HTERT RPE-1 (cell line): Measurements from ENCODE around the gene ALG1.

ENCODE experiments used
- in situ Hi-C: fragments of 300-500 bp; cut with MboI; formaldehyde crosslinking; loops from 4 replicates; pipeline ENCODE4 v1.14.3; 2020; ENCODE audit warnings: low sequenced_read_pairs

Gene ALG1, protein sequence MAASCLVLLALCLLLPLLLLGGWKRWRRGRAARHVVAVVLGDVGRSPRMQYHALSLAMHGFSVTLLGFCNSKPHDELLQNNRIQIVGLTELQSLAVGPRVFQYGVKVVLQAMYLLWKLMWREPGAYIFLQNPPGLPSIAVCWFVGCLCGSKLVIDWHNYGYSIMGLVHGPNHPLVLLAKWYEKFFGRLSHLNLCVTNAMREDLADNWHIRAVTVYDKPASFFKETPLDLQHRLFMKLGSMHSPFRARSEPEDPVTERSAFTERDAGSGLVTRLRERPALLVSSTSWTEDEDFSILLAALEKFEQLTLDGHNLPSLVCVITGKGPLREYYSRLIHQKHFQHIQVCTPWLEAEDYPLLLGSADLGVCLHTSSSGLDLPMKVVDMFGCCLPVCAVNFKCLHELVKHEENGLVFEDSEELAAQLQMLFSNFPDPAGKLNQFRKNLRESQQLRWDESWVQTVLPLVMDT

DNA sequence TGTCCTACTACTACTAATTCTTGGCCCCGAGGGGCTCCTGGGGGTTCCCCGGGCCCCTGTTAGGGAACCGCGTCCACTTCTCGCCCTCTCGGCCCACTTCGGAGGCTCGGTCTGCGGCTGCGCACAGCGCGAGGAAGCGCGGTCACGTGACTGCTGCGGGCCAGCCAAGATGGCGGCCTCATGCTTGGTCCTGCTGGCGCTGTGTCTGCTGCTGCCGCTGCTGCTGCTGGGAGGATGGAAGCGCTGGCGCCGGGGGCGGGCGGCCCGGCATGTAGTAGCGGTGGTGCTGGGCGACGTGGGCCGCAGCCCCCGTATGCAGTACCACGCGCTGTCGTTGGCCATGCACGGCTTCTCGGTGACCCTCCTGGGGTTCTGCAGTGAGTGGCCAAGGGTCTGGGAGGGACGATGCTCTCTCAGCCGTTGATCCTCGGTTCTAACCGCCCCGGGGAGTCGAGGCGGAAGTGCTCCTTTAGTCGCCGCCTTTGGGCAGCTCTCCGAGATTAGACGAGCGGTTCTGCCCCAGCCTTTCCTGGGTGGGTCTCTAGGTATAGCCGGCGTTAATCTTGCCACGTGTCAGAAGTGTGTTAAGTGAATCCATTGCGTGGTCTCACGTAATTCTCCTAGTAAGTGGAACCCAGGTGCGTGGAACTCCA is at the start of gene ALG1:
TSS of gene ALG1 (plus strand) at position 163 of the 653 bp plus-strand sequence. CDS start at position 170, 7 bp downstream.
- in situ Hi-C loops, result no loop called here

DNA sequence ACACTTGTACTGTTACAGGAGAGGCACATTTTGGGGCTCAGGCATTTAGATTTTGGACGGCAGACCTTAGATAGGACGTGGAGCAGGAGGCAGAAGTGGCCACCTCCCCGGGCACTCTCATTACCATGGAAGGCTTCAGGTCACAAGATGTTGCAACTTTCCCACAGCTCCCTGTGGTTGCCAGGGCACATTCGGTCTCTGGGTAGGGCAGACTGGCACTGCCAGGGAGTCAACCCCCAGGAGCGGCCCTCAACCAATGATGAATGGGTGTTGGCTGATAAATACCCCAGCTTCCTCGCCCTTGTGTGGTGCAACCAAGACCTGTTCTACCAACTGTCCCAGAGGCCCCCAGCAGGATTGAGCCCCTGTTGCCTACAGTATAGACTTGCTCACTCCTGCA is 49.1 kb upstream of the ALG1 start:
- in situ Hi-C loops, result no loop called here

DNA sequence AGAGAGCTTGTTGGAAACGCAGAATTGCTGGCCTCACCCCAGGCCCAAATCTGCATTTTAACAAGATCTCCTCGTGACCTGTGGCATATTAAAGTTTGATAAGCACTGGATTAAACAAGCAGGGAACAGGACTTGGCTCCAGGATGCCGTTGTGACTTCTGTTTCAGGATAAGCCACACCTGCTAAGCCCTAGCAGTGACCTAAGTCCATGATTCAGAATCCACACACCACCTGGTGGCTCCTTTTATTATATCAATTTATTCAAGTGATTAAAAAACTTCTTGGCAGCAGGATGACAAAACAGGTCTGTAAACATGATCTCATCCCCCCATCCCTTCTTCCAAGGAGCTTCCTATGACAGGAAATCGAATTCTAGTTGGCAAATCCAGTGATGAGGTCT is 47.0 kb upstream of the ALG1 start:
- in situ Hi-C loops, result no loop called here

DNA sequence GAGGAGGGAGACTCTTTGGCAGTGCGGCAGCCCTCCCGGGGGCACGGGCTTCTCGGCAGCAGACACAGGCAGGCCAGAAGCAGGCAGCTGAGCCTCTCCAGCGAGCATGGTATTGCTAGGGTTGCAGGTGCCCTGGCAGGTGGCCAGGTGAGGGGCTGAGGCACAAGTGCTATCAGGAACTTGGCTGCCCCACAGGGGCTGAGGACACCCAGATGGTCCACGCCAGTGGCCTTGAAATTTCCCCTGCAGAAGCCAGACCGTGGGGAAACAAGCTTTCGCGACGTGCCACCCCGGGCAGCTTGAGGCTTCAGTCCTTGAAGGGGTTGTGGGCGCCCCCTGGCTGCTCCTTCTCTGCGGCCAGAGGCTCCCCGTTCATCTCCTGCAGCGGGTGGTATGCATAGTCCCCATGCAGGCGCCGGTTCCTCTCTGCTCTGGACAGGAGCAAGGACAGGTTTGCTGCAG is 46.4 kb upstream of the ALG1 start:
- in situ Hi-C loops, result no loop called here

DNA sequence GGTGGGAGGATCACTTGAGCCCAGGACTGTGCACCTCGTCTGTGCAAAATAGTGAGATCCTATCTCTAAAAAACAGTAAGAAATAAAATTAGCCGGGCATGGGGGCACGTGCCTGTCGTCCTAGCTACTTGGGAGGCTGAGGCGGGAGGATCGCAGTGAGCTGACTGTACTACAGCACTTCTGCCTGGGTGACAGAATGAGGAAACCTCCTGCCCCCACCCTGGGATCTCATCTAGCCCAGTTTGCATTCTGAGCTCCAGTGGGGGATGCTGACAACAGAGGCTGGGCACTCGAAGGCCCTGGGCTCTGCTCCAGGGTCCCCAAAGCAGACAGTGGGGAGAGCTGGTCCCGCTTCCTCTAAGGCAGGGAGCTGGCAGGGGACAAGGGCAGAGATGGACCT is 45.0 kb upstream of the ALG1 start:
- in situ Hi-C loops, result no loop called here

DNA sequence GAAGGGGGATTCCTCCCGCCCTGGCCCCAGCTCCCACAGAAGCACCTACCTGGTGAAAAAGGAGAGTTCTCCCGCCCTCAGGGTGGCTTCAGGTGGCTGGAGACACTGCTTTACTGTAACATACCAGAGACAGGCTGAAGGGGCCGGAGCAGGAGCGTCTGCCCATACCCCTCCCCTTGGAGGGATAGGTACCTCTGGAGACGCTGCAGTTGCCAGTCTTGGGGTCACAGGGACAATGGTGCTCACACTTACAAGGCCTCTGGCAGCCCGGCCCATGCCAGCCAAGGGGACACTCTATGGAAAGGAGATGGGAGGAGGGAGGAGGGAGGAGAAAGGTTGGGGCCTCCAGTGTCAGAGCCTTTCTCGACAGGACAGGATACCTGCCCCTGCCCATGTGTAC is 44.6 kb upstream of the ALG1 start:
- in situ Hi-C loops, result no loop called here

DNA sequence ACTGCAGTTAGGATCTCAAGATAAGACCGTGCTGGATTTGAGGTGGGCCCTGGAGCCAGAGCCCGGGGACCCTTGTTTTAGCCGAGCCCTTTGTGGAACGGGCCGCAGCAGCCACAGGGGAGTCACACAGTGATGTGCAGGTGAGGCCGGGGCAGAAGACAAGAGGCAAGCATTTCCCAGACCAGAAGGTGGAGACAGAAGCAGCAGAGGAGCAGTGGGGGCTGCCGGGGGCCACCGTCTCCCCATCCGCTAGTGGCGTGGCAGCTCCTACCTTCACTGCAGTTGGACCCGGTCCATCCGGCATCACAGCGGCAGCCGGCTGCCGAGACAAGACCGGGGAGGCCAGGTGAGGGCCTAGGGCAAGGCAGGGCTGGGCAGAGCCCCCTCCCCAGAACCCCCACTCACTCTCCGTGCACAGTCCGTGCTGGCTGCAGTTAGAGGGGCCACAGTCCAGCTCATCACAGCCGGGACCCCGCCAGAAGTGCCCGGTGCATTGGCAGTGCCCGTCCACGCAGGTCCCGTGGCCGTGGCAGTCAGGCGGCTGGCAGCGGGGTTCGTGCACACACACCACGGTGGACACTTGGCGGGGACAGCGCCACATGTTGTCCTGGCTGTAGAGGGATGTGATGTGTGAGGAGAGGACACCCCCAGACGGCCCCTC is 43.9 kb upstream of the ALG1 start:
- in situ Hi-C loops, result no loop called here

DNA sequence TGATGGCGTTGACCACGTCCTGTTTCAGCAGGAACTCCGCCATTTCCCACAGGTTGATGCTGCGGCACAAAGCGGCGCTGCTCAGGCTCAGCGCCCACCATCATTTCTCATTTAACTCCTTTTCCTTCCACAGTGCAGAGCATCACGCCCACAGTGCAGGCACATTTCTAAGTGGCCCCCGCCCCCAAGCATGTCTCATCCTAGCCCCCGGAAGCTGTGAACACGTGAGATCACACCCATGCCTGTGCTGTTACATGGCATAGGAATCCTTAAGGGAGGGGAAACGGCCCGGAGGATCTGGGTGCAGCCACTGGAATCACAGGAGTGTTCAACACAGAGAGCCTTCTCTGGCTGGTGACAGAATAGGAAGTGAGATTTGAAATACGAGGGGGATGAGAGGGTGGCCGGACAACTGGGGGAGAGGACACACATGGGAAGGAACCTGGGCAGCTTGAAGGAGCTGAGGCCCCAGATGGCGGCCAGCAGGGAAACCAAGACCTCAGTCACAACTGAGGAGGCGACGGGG is 42.6 kb upstream of the ALG1 start:
- in situ Hi-C loops, result no loop called here

DNA sequence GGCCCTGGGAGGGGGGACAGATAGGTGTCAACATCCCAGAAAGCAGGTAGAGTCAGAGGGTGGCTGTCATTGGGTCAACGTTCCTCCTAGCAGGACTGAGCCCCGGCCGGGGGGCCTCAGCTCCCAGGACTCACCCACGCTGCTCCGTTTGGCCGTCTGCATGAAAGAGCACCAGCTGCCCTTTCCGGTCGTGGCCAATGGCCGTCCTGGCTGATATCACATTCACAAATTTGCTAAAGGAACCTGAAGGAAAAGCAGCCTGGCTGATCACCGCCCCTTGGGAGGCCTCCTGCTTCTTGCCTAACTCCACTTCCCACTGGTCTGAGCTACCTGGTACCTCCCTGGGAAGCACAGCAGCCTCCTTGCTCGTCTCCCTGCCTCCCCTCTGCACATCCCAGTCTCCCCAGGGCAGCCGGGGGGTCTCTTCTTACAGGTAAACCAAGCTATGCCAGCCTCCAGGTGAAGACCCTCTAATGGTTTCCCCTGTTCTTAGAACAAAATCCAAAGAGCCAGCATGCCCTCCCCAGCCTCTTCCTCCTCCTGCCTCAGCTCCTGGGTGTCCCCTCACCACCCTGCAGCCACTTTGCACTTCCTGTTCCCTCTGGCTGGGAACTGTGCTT is 41.3 kb upstream of the ALG1 start:
- in situ Hi-C loops, result no loop called here

DNA sequence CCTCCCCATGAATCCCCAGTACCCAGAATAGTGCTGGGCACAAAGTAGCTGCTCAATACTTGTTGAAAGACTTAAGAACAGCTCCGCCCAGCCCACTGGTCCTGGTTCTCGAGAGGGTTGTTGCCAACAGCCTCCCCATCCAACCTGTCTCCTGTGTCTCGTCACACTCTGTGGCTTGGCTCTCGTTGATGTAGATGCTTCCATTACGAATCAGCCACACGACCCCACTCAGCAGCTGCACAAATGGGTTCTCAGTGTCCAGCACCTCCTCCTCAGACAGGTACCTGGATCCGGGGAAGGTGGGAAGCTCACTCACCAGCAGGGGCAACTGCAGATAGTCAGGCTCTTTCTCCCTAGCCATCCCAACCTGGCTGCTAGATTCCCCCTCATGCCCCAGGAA is 40.0 kb upstream of the ALG1 start:
- in situ Hi-C loops, result no loop called here

DNA sequence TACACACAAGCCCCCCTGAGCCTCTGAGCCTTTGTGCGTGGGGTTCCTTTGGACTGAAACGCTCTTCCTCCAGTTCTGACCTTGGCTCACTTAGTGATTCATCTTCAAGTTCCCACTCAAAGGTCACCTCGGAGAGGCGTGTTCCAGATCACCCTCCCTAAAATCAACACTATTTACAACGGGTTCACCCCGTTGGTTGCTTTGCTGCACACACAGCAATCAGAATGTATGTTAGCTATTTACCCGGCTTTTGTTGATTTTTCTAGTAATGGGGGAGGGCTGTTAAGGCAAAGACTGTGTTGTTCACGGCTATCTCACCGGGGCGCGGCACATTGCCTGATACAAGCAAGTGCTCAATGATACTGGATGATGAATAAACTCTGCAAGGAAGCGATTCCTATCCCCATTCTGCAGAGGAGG is 38.9 kb upstream of the ALG1 start:
- in situ Hi-C loops, result no loop called here

DNA sequence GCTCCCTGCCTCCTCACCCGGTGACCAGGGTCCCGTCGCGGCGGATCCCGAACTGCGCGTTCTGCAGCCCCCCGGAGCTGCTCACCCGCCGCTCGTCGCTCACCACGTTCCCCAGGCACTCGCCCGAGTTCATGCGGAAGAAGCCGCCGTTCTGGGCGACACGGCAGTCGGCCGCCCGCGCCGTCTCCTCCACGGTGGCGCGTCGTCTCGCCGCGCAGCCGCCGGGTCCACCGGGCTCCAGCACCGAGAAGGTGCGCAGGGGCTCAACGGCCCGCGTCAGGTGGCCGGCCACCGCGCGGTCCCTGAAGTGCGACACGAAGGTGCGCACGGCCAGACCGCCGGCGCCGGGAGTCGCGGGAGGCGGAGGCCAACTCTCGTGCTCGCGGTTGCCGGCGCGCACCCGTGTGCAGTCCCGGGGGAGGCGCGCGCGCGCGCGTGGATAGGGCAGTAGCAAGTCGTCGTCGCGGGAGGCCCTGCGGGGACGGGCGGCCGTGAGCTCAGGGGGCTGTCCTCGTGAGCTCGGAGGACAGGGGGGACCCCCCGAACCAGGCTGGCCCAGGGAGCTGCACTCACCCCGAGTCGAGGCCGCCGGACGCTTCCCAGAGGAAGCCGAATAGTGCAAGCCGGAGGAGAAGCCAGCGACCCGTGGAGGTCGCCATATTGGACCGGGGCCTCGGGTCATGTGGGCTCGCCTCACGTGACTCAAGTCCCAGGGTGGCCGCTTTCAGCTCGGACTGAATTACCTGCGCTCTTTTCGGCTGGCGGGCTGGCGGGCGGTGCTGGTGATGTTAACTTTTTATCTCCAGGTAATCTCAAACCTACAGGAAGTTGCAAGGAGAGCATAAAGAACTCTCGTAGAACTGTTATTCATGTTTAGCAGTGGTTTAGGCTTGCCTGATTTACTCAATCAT is 38.1 kb upstream of the ALG1 start, which contains the start of gene NAGPA:
TSS of gene NAGPA (minus strand) at position 680 of the 911 bp plus-strand sequence. CDS start at position 659, 21 bp downstream.
- in situ Hi-C loops, result no loop called here

DNA sequence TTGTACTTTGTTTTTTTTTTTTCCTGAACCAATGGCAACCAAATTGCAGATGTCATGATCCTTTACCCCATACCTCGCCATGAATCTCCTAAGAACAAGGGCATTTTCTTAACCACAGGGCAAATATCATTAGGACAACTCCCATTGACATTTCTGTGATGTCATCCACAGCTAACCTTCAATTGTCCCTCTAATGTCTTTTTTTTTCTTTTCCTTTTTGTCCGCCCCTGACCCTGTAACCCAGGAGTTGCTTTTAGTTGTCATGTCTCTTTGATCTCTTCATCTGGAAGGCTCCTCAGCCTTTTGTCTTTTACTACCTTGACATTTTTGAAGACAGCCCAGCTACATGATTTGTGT is 37.5 kb upstream of the ALG1 start:
- in situ Hi-C loops, result no loop called here

DNA sequence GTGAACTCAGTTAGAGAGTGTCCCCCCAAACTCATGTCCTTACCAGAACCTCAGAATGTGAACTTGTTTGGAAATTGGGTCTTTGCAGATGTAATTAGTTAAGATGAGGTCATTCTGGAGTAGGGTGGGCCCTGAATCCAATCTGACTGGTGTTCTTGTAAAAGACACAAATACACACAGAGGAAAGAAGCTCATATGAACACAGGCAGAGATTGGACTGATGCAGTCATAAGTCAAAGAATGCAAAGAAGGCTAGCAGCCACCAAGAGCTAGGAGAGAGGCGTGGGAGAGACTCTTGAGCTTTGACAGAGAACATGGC is 35.8 kb upstream of the ALG1 start:
- in situ Hi-C loops, result no loop called here

DNA sequence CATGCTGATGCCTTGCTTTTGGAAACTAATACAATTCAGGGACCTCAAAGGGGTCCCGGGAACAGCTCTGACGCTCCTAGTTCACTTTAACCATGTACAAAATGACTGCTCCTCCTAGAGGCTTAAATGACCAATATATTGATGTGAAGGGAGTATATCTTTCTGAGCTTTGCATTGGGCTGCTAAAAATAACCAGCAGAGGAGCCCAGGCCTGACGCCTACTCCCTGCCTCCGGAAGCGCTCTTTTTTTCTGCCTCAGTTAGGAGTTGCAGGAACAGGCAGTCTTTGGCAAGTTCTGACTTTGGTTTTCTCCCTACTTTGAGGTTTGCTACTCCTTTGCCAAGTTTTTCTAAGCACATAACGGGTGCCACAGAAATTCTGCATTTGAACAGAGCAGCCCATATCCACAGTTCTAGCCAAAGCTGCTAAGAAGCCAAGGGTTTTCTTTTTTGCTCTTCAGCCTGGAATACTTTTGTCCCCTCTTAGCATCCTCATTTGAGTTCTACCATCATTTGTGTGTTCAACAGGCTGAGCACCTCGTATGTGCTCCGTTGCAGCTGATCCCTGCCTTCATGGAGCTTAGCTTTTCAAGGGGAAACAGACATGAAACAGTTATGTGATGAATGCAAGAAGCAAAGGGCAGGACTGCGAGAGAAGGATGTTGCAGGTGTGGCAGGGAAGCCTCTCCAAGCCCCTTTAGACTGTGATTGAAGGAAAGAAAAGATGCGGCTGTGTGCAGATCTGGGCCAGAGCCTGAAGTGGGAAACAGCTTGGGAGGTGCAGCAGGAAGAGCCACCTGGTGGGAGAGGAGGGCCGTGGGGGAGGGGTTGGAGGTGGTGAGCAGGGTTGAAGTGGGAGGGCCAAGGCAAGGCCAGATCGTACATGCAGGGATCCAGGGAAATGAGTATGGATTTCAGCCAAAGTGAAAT is 35.2 kb upstream of the ALG1 start:
- in situ Hi-C loops, result no loop called here

DNA sequence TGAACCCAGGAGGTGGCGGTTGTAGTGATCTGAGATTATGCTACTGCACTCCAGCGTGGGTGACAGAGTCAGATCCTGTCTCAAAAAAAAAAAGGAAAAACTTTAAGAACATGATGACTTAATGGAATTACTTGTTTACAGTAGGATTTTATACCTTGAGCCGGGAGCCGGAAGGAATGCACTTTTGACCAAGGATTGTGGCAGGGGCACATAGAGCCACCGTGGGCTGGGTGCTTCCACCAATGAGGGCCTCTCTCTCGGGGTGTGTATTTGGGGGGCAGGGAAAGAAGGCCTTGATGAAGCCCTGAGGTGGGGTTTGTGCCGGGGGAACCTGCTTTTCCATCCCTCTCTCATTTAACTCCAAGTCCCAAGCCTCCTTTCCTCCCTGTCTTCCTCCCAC is 31.2 kb upstream of the ALG1 start:
- in situ Hi-C loops, result no loop called here

DNA sequence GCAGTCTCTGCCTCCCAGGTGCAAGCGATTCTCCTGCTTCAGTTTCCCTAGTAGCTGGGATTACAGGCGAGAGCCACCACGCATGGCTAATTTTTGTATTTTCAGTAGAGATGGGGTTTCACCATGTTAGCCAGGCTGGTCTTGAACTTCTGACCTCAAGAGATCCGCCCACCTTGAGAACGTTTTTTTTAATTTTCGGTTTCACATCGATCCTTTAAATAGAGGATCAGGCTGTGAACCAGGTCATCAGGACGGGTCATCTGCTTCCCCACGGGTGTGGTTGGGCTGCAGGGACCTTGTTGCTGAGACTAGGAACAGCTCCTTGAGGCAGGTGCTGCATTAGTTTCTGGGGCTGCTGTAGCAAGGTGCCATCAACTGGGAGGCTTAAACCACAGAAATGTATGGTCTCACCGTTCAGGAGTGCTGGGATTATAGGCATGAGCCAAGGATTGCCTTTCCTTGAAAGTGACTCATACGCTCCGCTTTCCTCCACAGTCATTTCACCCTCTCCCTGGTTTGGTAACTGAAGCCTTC is 30.0 kb upstream of the ALG1 start:
- in situ Hi-C loops, result no loop called here

DNA sequence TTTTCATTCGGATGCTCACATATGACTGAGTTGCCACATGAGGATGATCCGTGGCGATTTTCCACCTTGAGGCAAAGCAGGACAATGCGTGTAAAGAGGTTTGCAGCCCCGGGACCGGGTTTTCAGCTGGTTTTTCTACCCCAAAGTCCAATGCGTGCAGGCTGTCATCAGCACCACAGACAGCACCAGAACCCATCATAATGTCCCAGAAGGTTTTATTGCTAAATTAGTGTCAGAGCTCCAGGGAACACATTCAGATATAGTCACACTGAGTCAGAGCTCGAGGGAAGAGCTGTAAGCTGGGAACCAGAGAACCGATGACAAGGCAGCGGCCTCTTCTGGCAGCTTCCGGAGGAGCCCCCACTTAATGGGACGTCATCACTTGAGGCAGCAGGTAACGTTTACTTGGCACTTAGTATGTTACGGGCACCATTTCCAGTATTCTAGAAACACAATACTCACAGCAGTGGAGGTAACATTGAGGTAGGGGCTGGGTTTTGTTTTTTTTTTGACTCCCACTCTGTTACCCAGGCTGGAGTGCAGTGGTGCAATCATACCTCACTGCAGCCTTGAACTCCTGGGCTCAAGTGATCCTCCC is 29.0 kb upstream of the ALG1 start:
- in situ Hi-C loops, result no loop called here
